HAP-1 (cell line): ENCODE data around the gene FGF12.

Experiments used
- DNase-seq, 2 experiments: peaks; one replicate each; pipeline ENCODE4 v3.0.0-alpha.2; 2016 to 2020; ENCODE audit warnings: low spot score in 2 of 2
- H3K27me3 ChIP-seq: fragments of 250-450 bp; sonication (Bioruptor Pico); 2 replicates; pipeline ENCODE4 v1.5.1; 2020; ENCODE audit warnings: low read depth, mild to moderate bottlenecking, moderate library complexity
- H3K36me3 ChIP-seq: fragments of 250-450 bp; sonication (Bioruptor Pico); replicated peaks from 2 replicates; pipeline ENCODE4 v1.5.1; 2020; ENCODE audit warnings: mild to moderate bottlenecking
- H3K4me1 ChIP-seq: fragments of 250-450 bp; sonication (Bioruptor Pico); 2 replicates; pipeline ENCODE4 v1.5.1; 2020; ENCODE audit warnings: mild to moderate bottlenecking
- H3K4me3 ChIP-seq: fragments of 250-450 bp; sonication (Bioruptor Pico); 2 replicates; pipeline ENCODE4 v1.5.1; 2020; ENCODE audit warnings: mild to moderate bottlenecking, moderate library complexity
- H3K9me3 ChIP-seq: fragments of 250-450 bp; sonication (Bioruptor Pico); 2 replicates; pipeline ENCODE4 v1.5.1; 2020; ENCODE audit warnings: mild to moderate bottlenecking, moderate library complexity
- in situ Hi-C: fragments of 300-500 bp; cut with MboI; formaldehyde crosslinking; loops from 3 replicates; pipeline ENCODE4 v1.14.3; 2020; ENCODE audit warnings: low sequenced_read_pairs, inconsistent platforms, mixed read lengths

Gene FGF12

GRCh38 chr3:192168202-192168601 is 559.1 kb downstream of the FGF12 start:
- no peaks in the 10 kb centered on the region for H3K9me3 ChIP-seq
- H3K27me3 ChIP-seq, result 0 out of 2 replicates have a peak, but pooled peaks cover 2% of the 10 kb centered on the region
- no peaks in the 10 kb centered on the region for H3K36me3 ChIP-seq
- in situ Hi-C loops, result no loop called here
- H3K4me3 ChIP-seq, result no peak overlapping the region
- H3K4me1 ChIP-seq, result no peaks in the 10 kb centered on the region
- no peak for DNase-seq

GRCh38 chr3:192165552-192165951 is 561.8 kb downstream of the FGF12 start:
- in situ Hi-C loops, result no loop called here
- Histone ChIP-seq H3K36me3 (no peaks in the 10 kb centered on the region), H3K9me3 (no peaks in the 10 kb centered on the region), H3K27me3 (0 out of 2 replicates have a peak, but pooled peaks cover 2% of the 10 kb centered on the region), H3K4me3 (no peak overlapping the region), H3K4me1 (peaks cover 3% of the 10 kb centered on the region; the same call in 1 of the 2 replicates)
- DNase-seq, result no peak

GRCh38 chr3:192161661-192162060 is 565.7 kb downstream of the FGF12 start:
- Histone ChIP-seq H3K4me1 (peaks cover 3% of the 10 kb centered on the region; the same call in 1 of the 2 replicates), H3K36me3 (no peaks in the 10 kb centered on the region), H3K4me3 (no peak overlapping the region), H3K9me3 (no peaks in the 10 kb centered on the region), H3K27me3 (0 out of 2 replicates have a peak, but pooled peaks cover 2% of the 10 kb centered on the region)
- in situ Hi-C loops, result no loop called here
- no peak for DNase-seq

GRCh38 chr3:192156382-192156781 is 571.0 kb downstream of the FGF12 start:
- no peaks in the 10 kb centered on the region for H3K9me3 ChIP-seq
- no peak overlapping the region for H3K4me3 ChIP-seq
- DNase-seq, result no peak

GRCh38 chr3:192155194-192155593 is 572.1 kb downstream of the FGF12 start:
- no peaks in the 10 kb centered on the region for H3K4me1 ChIP-seq
- no peak for DNase-seq
- H3K36me3 ChIP-seq, result no peaks in the 10 kb centered on the region
- in situ Hi-C loops, result no loop called here
- H3K27me3 ChIP-seq, result no peaks in the 10 kb centered on the region
- peak overlapping the region; percentile 31 for H3K4me3 ChIP-seq
- H3K9me3 ChIP-seq, result no peaks in the 10 kb centered on the region

More at GRCh38 chr3:192156382-192156781, 571.0 kb downstream of the FGF12 start:
- Histone ChIP-seq H3K36me3 (no peaks in the 10 kb centered on the region), H3K4me1 (no peaks in the 10 kb centered on the region), H3K27me3 (no peaks in the 10 kb centered on the region)
- in situ Hi-C loops, result no loop called here

- H3K4me3 ChIP-seq, result no peak overlapping the region
- in situ Hi-C loops, result no loop called here
- H3K27me3 ChIP-seq, result no peaks in the 10 kb centered on the region
- H3K9me3 ChIP-seq, result no peaks in the 10 kb centered on the region
- H3K36me3 ChIP-seq, result no peaks in the 10 kb centered on the region
- no peak for DNase-seq
- no peaks in the 10 kb centered on the region for H3K4me1 ChIP-seq
Observed at GRCh38 chr3:192133271-192133670, 594.1 kb downstream of the FGF12 start.

- no peaks in the 10 kb centered on the region for H3K27me3 ChIP-seq
- DNase-seq, result peak; percentile 58 to 66
- H3K9me3 ChIP-seq, result no peaks in the 10 kb centered on the region
- H3K4me3 ChIP-seq, result no peak overlapping the region
- no peaks in the 10 kb centered on the region for H3K4me1 ChIP-seq
- in situ Hi-C loops, result no loop called here
- no peaks in the 10 kb centered on the region for H3K36me3 ChIP-seq
Observed at GRCh38 chr3:192130534-192131132, 596.7 kb downstream of the FGF12 start.

- in situ Hi-C loops, result no loop called here
- Histone ChIP-seq H3K36me3 (no peaks in the 10 kb centered on the region), H3K9me3 (no peaks in the 10 kb centered on the region), H3K4me3 (no peak overlapping the region), H3K27me3 (no peaks in the 10 kb centered on the region), H3K4me1 (no peaks in the 10 kb centered on the region)
- no peak for DNase-seq
Observed at GRCh38 chr3:192129586-192129985, 597.8 kb downstream of the FGF12 start.

- H3K4me1 ChIP-seq, result no peaks in the 10 kb centered on the region
- DNase-seq, result no peak
- H3K27me3 ChIP-seq, result no peaks in the 10 kb centered on the region
- in situ Hi-C loops, result no loop called here
- no peak overlapping the region for H3K4me3 ChIP-seq
- no peaks in the 10 kb centered on the region for H3K9me3 ChIP-seq
- no peaks in the 10 kb centered on the region for H3K36me3 ChIP-seq
Observed at GRCh38 chr3:192128922-192129321, 598.4 kb downstream of the FGF12 start.

GRCh38 chr3:192128060-192128459 is 599.3 kb downstream of the FGF12 start:
- H3K4me1 ChIP-seq, result no peaks in the 10 kb centered on the region
- no peaks in the 10 kb centered on the region for H3K27me3 ChIP-seq
- H3K36me3 ChIP-seq, result no peaks in the 10 kb centered on the region
- H3K9me3 ChIP-seq, result no peaks in the 10 kb centered on the region
- no peak for DNase-seq
- in situ Hi-C loops, result no loop called here
- H3K4me3 ChIP-seq, result no peak overlapping the region

GRCh38 chr3:192122832-192123594 is 604.3 kb downstream of the FGF12 start:
- in situ Hi-C loops, result no loop called here
- H3K27me3 ChIP-seq, result no peaks in the 10 kb centered on the region
- H3K9me3 ChIP-seq, result no peaks in the 10 kb centered on the region
- no peak for DNase-seq
- no peak overlapping the region for H3K4me3 ChIP-seq
- H3K36me3 ChIP-seq, result no peaks in the 10 kb centered on the region
- no peaks in the 10 kb centered on the region for H3K4me1 ChIP-seq

GRCh38 chr3:192121923-192122322 is 605.4 kb downstream of the FGF12 start:
- no peaks in the 10 kb centered on the region for H3K9me3 ChIP-seq
- in situ Hi-C loops, result no loop called here
- DNase-seq, result no peak
- no peak overlapping the region for H3K4me3 ChIP-seq
- H3K27me3 ChIP-seq, result no peaks in the 10 kb centered on the region
- H3K4me1 ChIP-seq, result no peaks in the 10 kb centered on the region
- H3K36me3 ChIP-seq, result no peaks in the 10 kb centered on the region

- Histone ChIP-seq H3K9me3 (no peaks in the 10 kb centered on the region), H3K4me3 (no peak overlapping the region), H3K27me3 (no peaks in the 10 kb centered on the region), H3K36me3 (no peaks in the 10 kb centered on the region), H3K4me1 (peaks cover 2% of the 10 kb centered on the region)
- no peak for DNase-seq
- in situ Hi-C loops, result no loop called here
Observed at GRCh38 chr3:192108820-192109219, 618.5 kb downstream of the FGF12 start.

- in situ Hi-C loops, result no loop called here
- no peaks in the 10 kb centered on the region for H3K27me3 ChIP-seq
- no peak for DNase-seq
- H3K4me1 ChIP-seq, result peaks cover 13% of the 10 kb centered on the region
- H3K36me3 ChIP-seq, result no peaks in the 10 kb centered on the region
- H3K9me3 ChIP-seq, result no peaks in the 10 kb centered on the region
- H3K4me3 ChIP-seq, result no peak overlapping the region
Observed at GRCh38 chr3:192106543-192106942, 620.8 kb downstream of the FGF12 start.
